Activated CD4-positive, alpha-beta memory T cell treated with anti-CD3 and anti-CD28 coated beads, Interleukin-2, amount 10 ng/mL, durations not matched to agents 7 days and 5 days (primary cell): Measurements from ENCODE around the gene MYD88. TPM values are rescaled to one million over a fixed set of nuclear protein-coding genes. Genes with fewer than 3 reads are reported as not detected.
"Not testable (repeated sequence)": the region's sequence is repeated elsewhere in the genome, so short reads cannot be mapped to it uniquely, and the experiment has no call there.

Source experiments
- CTCF ChIA-PET: fragments of 350-600 bp; sonication (Branson Sonifier 250); formaldehyde crosslinking; loops from one replicate; lab custom pipeline; 2021; ENCODE audit warnings: antibody characterized with exemption, inconsistent platforms; lab: Charles Lee
- POLR2A ChIA-PET: fragments of 350-600 bp; sonication (Branson Sonifier 250); formaldehyde crosslinking; loops from one replicate; lab custom pipeline; 2021; ENCODE audit warnings: antibody characterized with exemption; lab: Charles Lee
- DNase-seq: peaks from one replicate; pipeline ENCODE4 v3.0.0-alpha.2; 2020
- H3K27ac Mint-ChIP-seq: one replicate; pipeline ENCODE4 v1.8.0; 2021; ENCODE audit warnings: mild to moderate bottlenecking, mixed read lengths
- H3K27me3 Mint-ChIP-seq: one replicate; pipeline ENCODE4 v1.8.0; 2021; ENCODE audit warnings: mixed read lengths
- H3K36me3 Mint-ChIP-seq: one replicate; pipeline ENCODE4 v1.8.0; 2021; ENCODE audit warnings: low read depth, mixed read lengths
- H3K4me1 Mint-ChIP-seq: one replicate; pipeline ENCODE4 v1.8.0; 2021; ENCODE audit warnings: mixed read lengths
- H3K4me3 Mint-ChIP-seq: one replicate; pipeline ENCODE4 v1.8.0; 2021; ENCODE audit warnings: mild to moderate bottlenecking, mixed read lengths
- H3K9me3 Mint-ChIP-seq: one replicate; pipeline ENCODE4 v1.8.0; 2021; ENCODE audit warnings: mixed read lengths
- total RNA-seq, 2 experiments: library from RNA; stranded (reverse); gene quantifications; one replicate each; pipeline ENCODE4 v1.2.3, GENCODE V29; 2021

The MYD88 gene
- total RNA-seq, 2 experiments from 2014 or later, result 87.9 to 91.3 TPM

DNA sequence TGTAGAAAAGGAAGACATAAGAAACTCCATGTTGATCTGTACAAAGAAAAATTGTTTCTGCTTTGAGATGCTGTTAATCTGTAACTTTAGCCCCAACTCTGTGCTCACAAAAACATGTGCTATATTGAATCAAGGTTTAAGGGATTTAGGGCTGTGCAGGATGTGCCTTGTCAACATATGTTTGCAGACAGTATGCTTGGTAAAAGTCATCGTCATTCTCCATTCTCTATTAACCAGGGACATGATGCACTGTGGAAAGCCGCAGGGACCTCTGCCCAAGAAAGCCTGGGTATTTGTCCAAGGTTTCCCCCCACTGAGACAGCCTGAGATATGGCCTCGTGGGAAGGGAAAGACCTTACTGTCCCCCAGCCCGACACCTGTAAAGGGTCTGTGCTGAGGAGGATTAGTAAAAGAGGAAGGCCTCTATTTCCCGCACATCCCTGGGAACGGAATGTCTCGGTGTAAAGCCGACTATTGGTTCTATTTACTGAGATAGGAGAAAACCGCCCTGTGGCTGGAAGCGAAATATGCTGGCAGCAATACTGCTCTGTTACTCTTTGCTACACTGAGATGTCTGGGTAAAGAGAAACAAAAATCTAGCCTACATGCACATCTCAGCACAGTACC is 3.8 kb upstream of the MYD88 start:
- H3K4me3 Mint-ChIP-seq, H3K27me3 Mint-ChIP-seq, DNase-seq, H3K9me3 Mint-ChIP-seq, CTCF ChIA-PET: not testable (repeated sequence)
- Mint-ChIP-seq H3K4me1 (peaks cover 51% of the 10 kb centered on the region), H3K27ac (peak overlapping the region; percentile 63), H3K36me3 (peaks cover 59% of the 10 kb centered on the region)
- POLR2A ChIA-PET, result interaction anchor here (3.8 kb wide), 1 partner anchor 30 kb away, joined by 13 read pairs; the partner anchor contains the start of gene OXSR1

DNA sequence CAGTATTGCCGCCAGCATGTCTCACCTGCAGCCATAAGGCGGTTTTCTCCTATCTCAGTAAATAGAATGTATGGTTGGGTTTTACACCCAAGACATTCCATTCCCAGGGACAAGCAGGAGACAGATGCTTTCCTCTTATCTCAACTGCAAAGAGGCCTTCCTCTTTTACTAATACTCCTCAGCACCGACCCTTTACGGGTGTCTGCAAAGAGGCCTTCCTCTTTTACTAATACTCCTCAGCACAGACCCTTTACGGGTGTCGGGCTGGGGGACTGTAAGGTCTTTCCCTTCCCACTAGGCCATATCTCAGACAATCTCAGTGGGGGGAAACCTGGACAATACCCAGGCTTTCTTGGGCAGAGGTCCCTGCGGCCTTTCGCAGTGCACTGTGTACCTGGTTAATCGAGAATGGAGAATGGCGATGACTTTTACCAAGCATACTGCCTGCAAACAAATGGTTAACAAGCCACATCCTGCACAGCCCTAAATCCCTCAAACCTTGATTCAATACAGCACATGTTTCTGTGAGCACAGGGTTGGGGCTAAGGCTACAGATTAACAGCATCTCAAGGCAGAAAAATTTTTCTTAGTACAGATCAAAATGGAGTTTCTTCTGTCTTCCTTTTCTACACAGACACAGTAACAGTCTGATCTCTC is 2.7 kb upstream of the MYD88 start:
- ChIA-PET CTCF (interaction anchor here (1.0 to 2.3 kb wide), 3 partner anchors 18 to 344 kb away, joined by 4 to 37 read pairs (median 4); partner anchors contain the start of gene OXSR1), POLR2A (interaction anchor here (0.5 to 8.6 kb wide), 14 partner anchors 10 to 361 kb away, joined by 3 to 286 read pairs (median 8); partner anchors contain the start of genes DLEC1, EXOG, OXSR1 and XYLB)
- H3K27me3 Mint-ChIP-seq, H3K9me3 Mint-ChIP-seq: not testable (repeated sequence)
- peak overlapping the region; percentile 90 for H3K4me3 Mint-ChIP-seq
- H3K4me1 Mint-ChIP-seq, result peaks cover 62% of the 10 kb centered on the region
- peak; percentile 55 for DNase-seq
- H3K27ac Mint-ChIP-seq, result peak overlapping the region; percentile 91
- peaks cover 61% of the 10 kb centered on the region for H3K36me3 Mint-ChIP-seq

DNA sequence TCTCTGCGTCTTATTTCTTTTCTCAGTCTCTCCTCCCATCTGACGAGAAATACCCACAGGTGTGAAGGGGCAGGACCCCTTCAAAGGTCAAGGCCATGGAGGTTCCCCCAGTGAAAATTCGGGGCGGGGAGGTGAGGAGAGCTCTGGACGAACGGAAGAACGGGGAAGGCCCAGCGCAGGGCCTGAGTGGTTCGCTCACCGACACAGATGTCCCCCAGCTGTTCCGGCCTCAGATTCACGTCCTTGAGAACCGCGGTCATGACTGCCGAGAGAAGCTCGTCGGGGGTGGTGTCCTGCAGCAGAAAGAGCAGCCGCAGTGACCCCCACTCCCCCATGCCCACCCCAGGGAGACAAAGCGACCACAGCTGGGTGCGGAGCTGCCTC is 2.1 kb upstream of the MYD88 start:
- DNase-seq, result peak; percentile 31
- Mint-ChIP-seq H3K4me1 (peaks cover 68% of the 10 kb centered on the region), H3K4me3 (peak overlapping the region; percentile 90), H3K27me3 (no peaks in the 10 kb centered on the region), H3K36me3 (peaks cover 63% of the 10 kb centered on the region), H3K9me3 (no peaks in the 10 kb centered on the region), H3K27ac (peak overlapping the region; percentile 91)
- ChIA-PET POLR2A (interaction anchor here (0.5 to 8.6 kb wide), 19 partner anchors 8 to 1143 kb away, joined by 3 to 286 read pairs (median 6); partner anchors contain the start of genes DLEC1, EPM2AIP1, EXOG and MLH1), CTCF (interaction anchor here (0.8 to 2.3 kb wide), 8 partner anchors 17 to 343 kb away, joined by 3 to 37 read pairs (median 4); partner anchors contain the start of genes DLEC1, OXSR1 and XYLB)

DNA sequence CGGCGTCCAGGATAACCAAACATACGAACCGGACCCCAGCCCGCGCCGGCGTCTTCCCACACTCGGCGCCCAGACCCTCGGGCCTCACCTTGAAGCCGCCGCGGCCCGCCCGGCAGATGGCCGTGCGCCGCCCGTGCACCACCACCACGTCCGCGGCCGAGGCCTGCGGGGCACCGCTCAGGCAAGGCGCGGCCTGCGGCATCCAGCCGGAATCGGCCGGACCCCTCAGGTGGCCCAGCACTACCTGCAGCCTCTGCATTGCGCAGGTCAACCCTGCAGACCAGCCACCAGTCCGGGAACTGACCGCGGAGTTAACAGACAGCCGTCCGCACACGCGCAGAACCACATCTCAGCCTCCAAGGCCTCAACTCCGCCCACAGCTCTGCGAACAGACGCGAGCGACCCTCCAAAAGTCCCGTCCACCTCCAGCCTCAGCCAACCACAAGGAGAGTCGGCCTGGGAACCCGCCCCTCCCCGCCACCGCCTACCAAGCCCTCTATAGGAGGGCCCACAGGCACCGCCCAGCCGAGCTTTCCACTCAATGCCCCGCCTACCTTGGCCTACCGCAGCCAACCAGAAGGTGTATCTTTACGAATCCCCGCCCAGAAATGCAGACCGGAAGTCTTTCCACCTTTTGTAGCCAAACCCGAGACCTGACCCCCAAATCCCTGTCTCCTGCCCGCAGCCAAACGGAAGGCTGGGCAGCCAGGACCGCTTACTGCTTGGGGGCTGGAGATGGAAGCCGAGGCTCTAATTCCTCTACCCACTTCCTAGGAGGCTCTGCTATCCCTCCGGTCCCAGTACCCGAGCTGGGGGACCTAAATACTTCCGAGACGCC is 1.5 kb upstream of the MYD88 start, which contains the start of gene ACAA1:
Gene ACAA1, minus strand, starts transcription at position 351 of the 838 bp plus-strand sequence. Its CDS starts 92 bp downstream, at position 259.
- CTCF ChIA-PET, result interaction anchor here (0.8 to 2.3 kb wide), 9 partner anchors 17 to 343 kb away, joined by 3 to 37 read pairs (median 4); partner anchors contain the start of genes DLEC1, OXSR1 and XYLB
- POLR2A ChIA-PET, result interaction anchor here (0.7 to 8.6 kb wide), 22 partner anchors 8 to 1143 kb away, joined by 3 to 286 read pairs (median 4); partner anchors contain the start of genes DLEC1, EPM2AIP1, EXOG and MLH1
- DNase-seq, result peak; percentile 99
- Mint-ChIP-seq H3K27me3 (no peaks in the 10 kb centered on the region), H3K36me3 (peaks cover 63% of the 10 kb centered on the region), H3K4me3 (peak within 1 kb of the TSS; percentile 90), H3K9me3 (no peaks in the 10 kb centered on the region), H3K27ac (peak within 1 kb of the TSS; percentile 96), H3K4me1 (peaks cover 74% of the 10 kb centered on the region)

DNA sequence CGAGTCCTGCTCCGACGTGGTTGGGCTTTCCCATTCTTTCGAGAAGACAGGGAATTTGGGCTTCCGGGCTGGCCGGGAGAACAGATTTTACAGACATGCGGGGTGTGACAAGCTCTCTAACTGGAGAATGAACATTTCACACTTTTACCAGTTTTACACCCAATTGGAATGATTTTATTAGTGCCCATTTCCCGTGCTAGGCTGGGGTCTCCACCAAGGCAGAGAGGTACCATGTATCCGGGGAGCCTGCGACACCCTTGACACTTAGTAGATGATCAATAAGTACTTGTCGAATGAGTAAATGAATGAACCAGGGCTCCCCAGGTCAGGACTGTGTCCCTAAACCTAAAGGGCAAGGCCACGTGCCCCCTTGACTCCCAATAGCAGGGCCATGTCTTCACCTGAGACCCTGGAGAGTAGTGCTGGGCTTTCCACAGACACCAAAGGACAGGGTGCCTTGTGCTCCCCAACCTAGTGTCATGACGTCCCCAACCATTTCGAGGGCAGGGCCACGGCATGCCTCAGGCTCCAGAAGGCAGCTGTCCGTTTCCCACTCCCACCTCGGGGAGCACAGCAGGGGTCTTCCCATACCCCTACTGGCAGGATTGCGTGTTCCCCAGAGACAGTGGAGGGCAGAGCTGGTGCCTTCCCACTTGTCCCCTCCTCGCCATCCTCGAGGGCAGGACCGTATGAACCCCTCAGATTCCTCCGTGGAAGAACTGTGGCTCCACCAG is 679 bp upstream of the MYD88 start:
- DNase-seq, result peak; percentile 42
- H3K9me3 Mint-ChIP-seq, result no peaks in the 10 kb centered on the region

DNA sequence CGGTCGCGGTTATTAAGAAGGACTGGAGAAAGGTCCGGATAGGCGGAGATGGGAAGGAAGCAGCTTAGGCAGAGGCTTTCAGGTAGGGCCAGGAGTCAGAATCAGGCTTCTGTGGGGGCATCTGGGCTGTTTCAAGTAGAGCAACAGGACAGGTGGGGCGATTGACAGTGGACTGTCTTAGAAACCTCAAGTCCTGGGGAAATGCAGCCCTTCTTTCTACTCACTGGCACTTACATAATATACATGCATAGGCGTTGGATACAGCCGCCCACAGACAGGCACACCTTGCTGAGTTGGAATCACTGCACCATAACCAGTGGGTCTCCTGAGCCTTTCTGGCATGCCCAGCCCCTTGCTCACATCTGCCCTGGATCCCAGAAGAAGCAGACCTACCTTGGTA is 730 bp downstream of the MYD88 start:
- Mint-ChIP-seq H3K4me3 (peak overlapping the region; percentile 90), H3K4me1 (peaks cover 65% of the 10 kb centered on the region), H3K27ac (peak overlapping the region; percentile 96), H3K9me3 (no peaks in the 10 kb centered on the region), H3K36me3 (peaks cover 58% of the 10 kb centered on the region), H3K27me3 (no peaks in the 10 kb centered on the region)
- ChIA-PET CTCF (interaction anchor here (1.2 to 2.2 kb wide), 3 partner anchors 21 to 207 kb away, joined by 4 to 22 read pairs (median 4); partner anchors contain the start of genes OXSR1 and XYLB), POLR2A (interaction anchor here (1.0 to 8.6 kb wide), 6 partner anchors 14 to 358 kb away, joined by 4 to 286 read pairs (median 20); partner anchors contain the start of genes DLEC1 and OXSR1)
- no peak for DNase-seq

More for the DNA sequence above, 679 bp upstream of the MYD88 start:
- Mint-ChIP-seq H3K4me1 (peaks cover 75% of the 10 kb centered on the region), H3K4me3 (peak overlapping the region; percentile 90), H3K27ac (peak overlapping the region; percentile 96), H3K36me3 (peaks cover 64% of the 10 kb centered on the region), H3K27me3 (no peaks in the 10 kb centered on the region)
- ChIA-PET CTCF (interaction anchor here (0.8 to 2.3 kb wide), 7 partner anchors 16 to 207 kb away, joined by 3 to 37 read pairs (median 3); partner anchors contain the start of genes DLEC1 and OXSR1), POLR2A (interaction anchor here (0.8 to 8.6 kb wide), 16 partner anchors 9 to 1144 kb away, joined by 3 to 286 read pairs (median 7); partner anchors contain the start of genes DLEC1, EPM2AIP1, MLH1 and OXSR1)

DNA sequence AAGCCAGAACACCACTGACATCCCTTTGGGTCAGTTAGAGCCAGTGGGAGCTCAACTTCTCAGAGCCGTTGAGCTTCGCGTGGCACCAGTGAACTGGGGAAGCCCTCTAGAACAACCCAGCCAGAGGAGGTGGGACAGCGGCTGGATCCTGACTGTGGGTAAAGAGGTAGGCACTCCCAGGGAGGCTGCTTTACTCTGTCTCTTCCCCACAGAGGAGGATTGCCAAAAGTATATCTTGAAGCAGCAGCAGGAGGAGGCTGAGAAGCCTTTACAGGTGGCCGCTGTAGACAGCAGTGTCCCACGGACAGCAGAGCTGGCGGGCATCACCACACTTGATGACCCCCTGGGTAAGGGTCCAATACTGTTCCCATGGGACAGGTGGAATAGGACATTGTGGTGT is 1.2 kb downstream of the MYD88 start:
- H3K27me3 Mint-ChIP-seq, result no peaks in the 10 kb centered on the region
- ChIA-PET CTCF (interaction anchor here (1.2 to 2.2 kb wide), 3 partner anchors 22 to 207 kb away, joined by 4 to 22 read pairs (median 4); partner anchors contain the start of genes OXSR1 and XYLB), POLR2A (interaction anchor here (1.0 to 8.6 kb wide), 6 partner anchors 14 to 357 kb away, joined by 3 to 286 read pairs (median 16); partner anchors contain the start of genes DLEC1 and OXSR1)
- H3K9me3 Mint-ChIP-seq, result no peaks in the 10 kb centered on the region
- peaks cover 61% of the 10 kb centered on the region for H3K4me1 Mint-ChIP-seq
- peak overlapping the region; percentile 96 for H3K27ac Mint-ChIP-seq
- DNase-seq, result no peak
- H3K4me3 Mint-ChIP-seq, result peak overlapping the region; percentile 90
- peaks cover 55% of the 10 kb centered on the region for H3K36me3 Mint-ChIP-seq

DNA sequence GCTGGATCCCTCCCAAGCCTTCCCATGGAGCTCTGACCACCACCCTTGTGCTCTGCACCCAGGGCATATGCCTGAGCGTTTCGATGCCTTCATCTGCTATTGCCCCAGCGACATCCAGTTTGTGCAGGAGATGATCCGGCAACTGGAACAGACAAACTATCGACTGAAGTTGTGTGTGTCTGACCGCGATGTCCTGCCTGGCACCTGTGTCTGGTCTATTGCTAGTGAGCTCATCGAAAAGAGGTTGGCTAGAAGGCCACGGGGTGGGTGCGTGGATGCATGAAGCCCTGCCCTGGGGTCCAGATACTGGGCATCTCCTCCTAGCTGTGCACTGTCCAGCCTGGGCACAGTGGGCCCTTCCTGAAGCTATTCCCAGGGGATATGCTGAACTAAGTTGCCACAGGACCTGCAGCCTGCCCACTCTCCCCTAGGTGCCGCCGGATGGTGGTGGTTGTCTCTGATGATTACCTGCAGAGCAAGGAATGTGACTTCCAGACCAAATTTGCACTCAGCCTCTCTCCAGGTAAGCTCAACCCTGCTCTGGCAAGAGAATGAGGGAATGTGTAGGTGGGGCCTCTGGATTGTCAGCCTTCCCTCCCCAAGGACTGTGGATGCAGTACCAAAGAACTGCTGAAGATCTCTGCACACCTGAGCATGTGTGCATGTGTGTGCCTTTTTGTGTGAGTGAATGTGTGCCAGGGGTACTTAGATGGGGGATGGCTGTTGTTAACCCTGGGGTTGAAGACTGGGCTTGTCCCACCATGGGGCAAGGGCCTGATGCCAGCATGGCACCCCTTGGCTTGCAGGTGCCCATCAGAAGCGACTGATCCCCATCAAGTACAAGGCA is 2.1 kb downstream of the MYD88 start:
- ChIA-PET POLR2A (interaction anchor here (1.0 to 8.6 kb wide), 4 partner anchors 13 to 315 kb away, joined by 3 to 286 read pairs (median 68); partner anchors contain the start of genes DLEC1 and OXSR1), CTCF (interaction anchor here (0.8 to 2.2 kb wide), 3 partner anchors 11 to 55 kb away, joined by 3 to 22 read pairs (median 3); partner anchors contain the start of gene OXSR1)
- no peaks in the 10 kb centered on the region for H3K27me3 Mint-ChIP-seq
- peaks cover under 1% of the 10 kb centered on the region for H3K9me3 Mint-ChIP-seq
- peak overlapping the region; percentile 90 for H3K4me3 Mint-ChIP-seq
- DNase-seq, result peak; percentile 16
- no peak overlapping the region for H3K27ac Mint-ChIP-seq
- H3K36me3 Mint-ChIP-seq, result peaks cover 50% of the 10 kb centered on the region
- peaks cover 52% of the 10 kb centered on the region for H3K4me1 Mint-ChIP-seq

DNA sequence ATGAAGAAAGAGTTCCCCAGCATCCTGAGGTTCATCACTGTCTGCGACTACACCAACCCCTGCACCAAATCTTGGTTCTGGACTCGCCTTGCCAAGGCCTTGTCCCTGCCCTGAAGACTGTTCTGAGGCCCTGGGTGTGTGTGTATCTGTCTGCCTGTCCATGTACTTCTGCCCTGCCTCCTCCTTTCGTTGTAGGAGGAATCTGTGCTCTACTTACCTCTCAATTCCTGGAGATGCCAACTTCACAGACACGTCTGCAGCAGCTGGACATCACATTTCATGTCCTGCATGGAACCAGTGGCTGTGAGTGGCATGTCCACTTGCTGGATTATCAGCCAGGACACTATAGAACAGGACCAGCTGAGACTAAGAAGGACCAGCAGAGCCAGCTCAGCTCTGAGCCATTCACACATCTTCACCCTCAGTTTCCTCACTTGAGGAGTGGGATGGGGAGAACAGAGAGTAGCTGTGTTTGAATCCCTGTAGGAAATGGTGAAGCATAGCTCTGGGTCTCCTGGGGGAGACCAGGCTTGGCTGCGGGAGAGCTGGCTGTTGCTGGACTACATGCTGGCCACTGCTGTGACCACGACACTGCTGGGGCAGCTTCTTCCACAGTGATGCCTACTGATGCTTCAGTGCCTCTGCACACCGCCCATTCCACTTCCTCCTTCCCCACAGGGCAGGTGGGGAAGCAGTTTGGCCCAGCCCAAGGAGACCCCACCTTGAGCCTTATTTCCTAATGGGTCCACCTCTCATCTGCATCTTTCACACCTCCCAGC is 2.9 kb downstream of the MYD88 start:
- Mint-ChIP-seq H3K27ac (no peak overlapping the region), H3K4me1 (peaks cover 45% of the 10 kb centered on the region), H3K36me3 (peaks cover 47% of the 10 kb centered on the region), H3K9me3 (peaks cover 9% of the 10 kb centered on the region), H3K4me3 (peak overlapping the region; percentile 37), H3K27me3 (peaks cover 5% of the 10 kb centered on the region)
- CTCF ChIA-PET, result interaction anchor here (1.3 to 2.6 kb wide), 2 partner anchors 11 to 22 kb away, joined by 3 to 7 read pairs; no protein-coding TSS in a partner anchor
- POLR2A ChIA-PET, result interaction anchor here (0.9 to 8.6 kb wide), 3 partner anchors 12 to 47 kb away, joined by 3 to 286 read pairs (median 109); partner anchors contain the start of gene OXSR1
- DNase-seq, result peak; percentile 15

DNA sequence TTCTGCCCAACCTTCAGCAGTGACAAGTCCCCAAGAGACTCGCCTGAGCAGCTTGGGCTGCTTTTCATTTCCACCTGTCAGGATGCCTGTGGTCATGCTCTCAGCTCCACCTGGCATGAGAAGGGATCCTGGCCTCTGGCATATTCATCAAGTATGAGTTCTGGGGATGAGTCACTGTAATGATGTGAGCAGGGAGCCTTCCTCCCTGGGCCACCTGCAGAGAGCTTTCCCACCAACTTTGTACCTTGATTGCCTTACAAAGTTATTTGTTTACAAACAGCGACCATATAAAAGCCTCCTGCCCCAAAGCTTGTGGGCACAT is 3.5 kb downstream of the MYD88 start:
- Mint-ChIP-seq H3K27me3 (peaks cover 5% of the 10 kb centered on the region), H3K4me3 (no peak overlapping the region), H3K9me3 (peaks cover 13% of the 10 kb centered on the region), H3K4me1 (peaks cover 45% of the 10 kb centered on the region), H3K36me3 (peaks cover 51% of the 10 kb centered on the region), H3K27ac (no peak overlapping the region)
- POLR2A ChIA-PET, result interaction anchor here (0.6 to 8.6 kb wide), 4 partner anchors 12 to 46 kb away, joined by 3 to 286 read pairs (median 56); partner anchors contain the start of gene OXSR1
- no peak for DNase-seq
- CTCF ChIA-PET, result interaction anchor here (1.3 to 2.6 kb wide), 2 partner anchors 10 to 21 kb away, joined by 3 to 7 read pairs; no protein-coding TSS in a partner anchor
